Retinal pigment epithelial cell (primary cell): ENCODE measurements around the gene ERC2.

Experiments
- DNase-seq: peaks from one replicate; pipeline ENCODE4 v3.0.0-alpha.2; 2010; ENCODE audit warnings: low read depth
- H3K4me3 ChIP-seq: 2 replicates; pipeline ENCODE4 v1.5.1; 2011; ENCODE audit warnings: mild to moderate bottlenecking, low read length, control low read depth, moderate library complexity
- CTCF ChIP-seq: conservative IDR thresholded peaks from 2 replicates; pipeline ENCODE4 v1.5.1; 2011; ENCODE audit warnings: low read depth, low read length, control low read depth, inconsistent platforms

The ERC2 gene

DNA sequence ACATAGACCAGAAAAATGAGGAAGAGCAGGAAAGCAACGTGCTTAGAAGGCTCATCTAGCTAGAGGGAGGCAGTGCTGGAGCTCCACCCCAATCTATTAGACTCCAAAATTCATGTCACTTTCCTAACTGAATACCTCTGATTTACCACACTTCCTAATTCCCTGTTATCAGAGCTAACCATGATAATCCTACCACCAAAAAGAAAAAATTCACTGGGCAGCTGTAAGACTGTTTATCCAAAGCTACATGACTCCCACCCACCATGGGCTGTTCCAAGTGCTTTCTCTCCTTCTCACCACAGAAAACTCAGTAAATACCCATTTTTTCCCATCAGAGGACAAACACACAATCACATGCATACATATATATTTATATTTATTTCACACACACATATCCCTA, 501.7 kb downstream of the ERC2 start:
- no peak for DNase-seq
- no peak overlapping the region for H3K4me3 ChIP-seq
- TF ChIP-seq CTCF, result no peak

- no peak overlapping the region for H3K4me3 ChIP-seq
- no peak for DNase-seq
- no peak for TF ChIP-seq CTCF
These were observed 502.5 kb downstream of the ERC2 start for GRCh38 chr3:55965776-55966175.

GRCh38 chr3:55964491-55964985, 503.7 kb downstream of the ERC2 start:
- H3K4me3 ChIP-seq, result no peak overlapping the region
- no peak for DNase-seq
- no peak for TF ChIP-seq CTCF

DNA sequence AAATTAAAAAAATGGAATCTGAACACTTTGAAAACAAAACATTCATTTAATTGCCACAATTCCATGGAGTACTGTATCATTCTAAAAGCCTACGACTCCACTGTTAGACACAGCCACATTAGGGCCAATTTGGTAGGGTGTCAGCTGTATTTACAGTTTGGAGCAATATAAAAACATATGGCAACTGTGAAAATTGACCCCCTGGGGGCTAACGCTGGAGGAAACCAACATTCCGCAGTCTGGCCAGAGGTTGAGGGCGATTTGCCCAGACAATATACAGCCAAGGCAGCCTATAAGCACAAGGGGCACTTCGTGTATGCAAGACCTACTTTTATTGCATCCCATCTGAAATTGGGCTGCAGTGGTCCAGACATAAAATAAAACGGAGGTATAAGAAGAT, 504.7 kb downstream of the ERC2 start:
- no peak for TF ChIP-seq CTCF
- H3K4me3 ChIP-seq, result no peak overlapping the region
- DNase-seq, result no peak

DNA sequence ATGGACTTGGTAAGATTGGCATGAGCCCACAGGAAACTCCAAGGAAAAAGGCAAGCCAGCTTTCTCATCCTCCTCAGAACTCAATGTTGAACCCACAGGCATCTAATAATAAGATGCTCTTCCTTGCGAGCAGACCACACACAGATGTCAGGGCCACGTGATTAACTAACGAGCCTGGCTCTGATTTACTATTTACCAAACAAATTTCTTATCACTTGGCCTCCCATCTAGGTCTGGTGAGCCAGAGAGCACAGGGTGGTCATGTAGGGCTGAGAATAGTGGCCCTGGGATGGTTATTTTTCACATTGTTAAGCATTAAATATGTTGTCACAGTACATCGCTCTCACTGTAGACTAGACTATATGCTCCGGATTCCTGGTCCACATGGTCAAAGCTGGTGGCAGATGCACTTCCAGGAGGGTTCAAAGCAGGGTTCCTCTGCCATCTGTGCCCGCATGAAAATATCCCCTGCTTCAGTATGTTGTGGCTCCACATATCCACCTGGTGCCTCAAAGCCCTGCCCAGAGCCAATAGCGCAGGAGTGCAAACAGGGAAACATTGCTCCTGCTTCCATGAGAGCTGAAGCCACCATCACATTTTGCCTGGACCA, 508.7 kb downstream of the ERC2 start:
- TF ChIP-seq CTCF, result no peak
- no peak overlapping the region for H3K4me3 ChIP-seq
- no peak for DNase-seq

DNA sequence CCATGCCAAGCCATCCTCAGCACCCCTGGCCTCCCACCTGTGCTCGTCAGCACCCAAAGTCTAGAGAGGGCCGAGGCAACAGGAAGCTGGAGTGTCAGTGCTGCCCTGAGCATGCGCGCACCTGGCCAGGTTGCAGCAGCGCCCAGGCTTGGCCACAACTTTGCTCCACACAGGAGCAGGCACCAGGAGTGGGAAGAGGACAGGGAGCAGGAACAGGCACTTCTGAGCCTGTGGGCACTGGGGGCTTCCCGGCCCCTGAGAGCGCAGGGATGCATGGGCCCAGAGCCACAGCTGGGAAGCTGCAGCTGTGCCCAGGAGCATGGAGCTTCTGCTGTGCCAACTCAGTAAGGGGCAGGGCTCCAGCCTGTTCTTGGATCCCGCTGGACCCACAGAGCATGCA, 509.7 kb downstream of the ERC2 start:
- no peak overlapping the region for H3K4me3 ChIP-seq
- no peak for TF ChIP-seq CTCF
- no peak for DNase-seq

DNA sequence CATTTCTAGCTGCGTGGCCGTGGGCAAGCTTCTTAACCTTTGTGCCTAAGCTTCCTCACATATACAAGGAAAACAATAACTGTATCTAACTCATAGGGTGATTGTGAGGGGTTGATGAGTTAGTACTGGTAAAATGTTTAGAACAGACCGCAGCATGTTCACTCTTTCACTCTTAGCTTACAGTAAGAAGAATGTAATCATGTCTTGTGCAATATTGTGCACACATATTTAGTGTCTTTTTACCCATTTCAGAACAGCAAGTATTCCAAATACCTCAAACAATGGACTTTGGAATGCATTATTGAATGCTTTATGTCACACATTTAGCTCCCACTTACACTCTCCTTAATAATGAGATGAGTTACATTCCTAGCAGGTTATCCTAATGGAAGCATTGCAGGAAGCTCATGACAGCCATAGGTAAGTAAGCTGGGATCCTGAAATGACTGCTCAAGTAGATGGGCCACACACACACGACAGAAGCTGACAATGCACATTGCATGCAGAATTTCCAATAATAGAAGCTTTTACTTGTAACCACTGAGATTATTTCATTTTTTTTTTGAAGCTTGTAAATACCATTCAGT, 512.3 kb downstream of the ERC2 start:
- DNase-seq, result no peak
- H3K4me3 ChIP-seq, result no peak overlapping the region
- no peak for TF ChIP-seq CTCF
